ENCODE measurements around the gene ZBTB42.
"Not testable (repeated sequence)": the region's sequence is repeated elsewhere in the genome, so short reads cannot be mapped to it uniquely, and the experiment has no call there.

ZBTB42 gene

DNA sequence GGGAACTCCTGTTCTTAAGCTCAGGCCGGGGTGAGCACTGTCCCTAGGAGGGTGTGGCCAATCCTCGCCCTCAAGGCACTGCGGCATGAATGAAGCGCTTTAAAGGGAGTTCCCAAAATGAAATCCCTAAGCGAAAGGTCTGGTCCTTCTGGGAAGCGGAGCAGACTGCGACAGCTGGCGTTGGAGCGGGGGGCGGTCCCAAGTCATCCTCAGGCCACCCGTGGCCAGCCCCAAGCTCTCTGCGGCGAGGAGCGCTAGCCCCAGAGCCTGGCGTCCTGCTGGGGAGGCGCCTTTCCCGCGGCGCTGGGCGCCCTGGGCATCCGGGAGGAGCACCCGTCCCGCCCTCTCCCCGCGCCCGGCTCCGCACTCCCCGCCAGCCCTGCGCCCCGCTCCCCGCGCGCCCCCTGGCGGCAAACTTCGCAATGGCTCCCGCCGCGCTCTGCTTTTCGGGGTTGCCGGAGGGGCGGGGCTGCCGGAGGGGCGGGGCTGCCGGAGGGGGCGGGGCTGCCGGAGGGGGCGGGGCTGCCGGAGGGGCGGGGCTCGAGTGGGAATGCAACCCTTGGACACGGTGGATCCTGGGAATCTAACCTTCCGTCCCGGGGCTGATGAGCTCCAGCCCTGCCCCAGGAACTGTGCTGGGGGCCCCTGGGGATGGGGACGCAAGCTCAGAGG, 25.4 kb downstream of the ZBTB42 start:
- peak; percentile 84 for FAIRE-seq

GRCh38 chr14:104826861-104827176, 25.9 kb downstream of the ZBTB42 start:
- DNase-seq (ENCODE audit: insufficient read length, low spot score) (peak; percentile 44), FAIRE-seq (no peak)

More for the DNA sequence above, 25.4 kb downstream of the ZBTB42 start:
- peak; percentile 93 for DNase-seq (ENCODE audit: insufficient read length, low spot score)

DNA sequence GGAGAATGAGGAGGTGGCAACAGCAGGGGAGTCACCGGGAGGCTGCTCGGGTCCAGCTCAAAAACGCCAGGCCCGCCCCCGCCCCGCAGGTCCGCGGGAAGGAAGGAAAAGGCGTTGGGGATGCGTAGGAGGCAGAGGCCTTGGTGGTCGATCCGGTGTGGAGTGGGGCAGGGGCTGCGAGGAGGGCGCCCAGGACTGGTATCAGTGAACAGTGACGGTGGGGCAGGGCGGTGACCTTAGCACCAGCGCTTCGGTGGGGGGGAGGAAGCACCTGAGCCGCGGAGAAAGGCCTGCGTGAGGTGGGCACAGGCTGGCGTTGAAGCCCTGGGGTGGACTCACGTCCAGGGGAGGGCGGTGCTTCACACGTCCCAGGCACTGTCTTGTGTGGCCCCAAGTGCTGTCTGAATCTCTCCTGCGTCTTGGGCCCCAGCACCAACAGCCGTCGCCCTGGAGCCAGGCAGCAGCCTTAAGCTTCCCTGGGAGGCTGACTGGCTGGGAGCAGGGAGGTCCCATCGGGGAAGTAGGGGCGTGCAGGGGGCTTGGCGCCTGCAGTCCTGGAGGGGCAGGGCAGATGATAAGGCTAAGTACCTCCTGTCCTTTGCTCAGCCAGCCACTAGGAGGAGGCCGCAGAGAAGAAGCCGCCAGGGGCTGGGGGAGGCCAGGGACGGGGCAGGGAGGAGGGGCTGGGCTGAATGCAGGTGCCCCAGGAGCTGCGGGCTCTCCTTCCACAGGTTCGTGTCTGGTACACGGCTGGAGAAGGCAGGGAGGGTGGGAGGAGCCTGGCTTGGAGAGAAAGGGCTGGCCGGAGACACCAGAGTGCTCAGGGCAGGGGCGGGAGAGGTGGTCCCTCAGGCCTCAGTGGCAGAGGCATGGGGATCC, 26.5 kb downstream of the ZBTB42 start:
- FAIRE-seq (peak; percentile 51), DNase-seq (ENCODE audit: insufficient read length, low spot score) (peak; percentile 72)

- DNase-seq (ENCODE audit: insufficient read length, low spot score) = no peak
- FAIRE-seq = no peak
Observed at GRCh38 chr14:104830781-104831180, 29.9 kb downstream of the ZBTB42 start.

- FAIRE-seq; DNase-seq (ENCODE audit: insufficient read length, low spot score): not testable (repeated sequence)
Observed at GRCh38 chr14:104836171-104836935, 35.5 kb downstream of the ZBTB42 start.

GRCh38 chr14:104841730-104842129, 40.8 kb downstream of the ZBTB42 start:
- FAIRE-seq (no peak), DNase-seq (ENCODE audit: insufficient read length, low spot score) (no peak)

- no peak for FAIRE-seq
- no peak for DNase-seq (ENCODE audit: insufficient read length, low spot score)
Observed at GRCh38 chr14:104843006-104843405, 42.1 kb downstream of the ZBTB42 start.

GRCh38 chr14:104843442-104844305, 42.8 kb downstream of the ZBTB42 start:
- DNase-seq (ENCODE audit: insufficient read length, low spot score) (no peak), FAIRE-seq (no peak)

DNA sequence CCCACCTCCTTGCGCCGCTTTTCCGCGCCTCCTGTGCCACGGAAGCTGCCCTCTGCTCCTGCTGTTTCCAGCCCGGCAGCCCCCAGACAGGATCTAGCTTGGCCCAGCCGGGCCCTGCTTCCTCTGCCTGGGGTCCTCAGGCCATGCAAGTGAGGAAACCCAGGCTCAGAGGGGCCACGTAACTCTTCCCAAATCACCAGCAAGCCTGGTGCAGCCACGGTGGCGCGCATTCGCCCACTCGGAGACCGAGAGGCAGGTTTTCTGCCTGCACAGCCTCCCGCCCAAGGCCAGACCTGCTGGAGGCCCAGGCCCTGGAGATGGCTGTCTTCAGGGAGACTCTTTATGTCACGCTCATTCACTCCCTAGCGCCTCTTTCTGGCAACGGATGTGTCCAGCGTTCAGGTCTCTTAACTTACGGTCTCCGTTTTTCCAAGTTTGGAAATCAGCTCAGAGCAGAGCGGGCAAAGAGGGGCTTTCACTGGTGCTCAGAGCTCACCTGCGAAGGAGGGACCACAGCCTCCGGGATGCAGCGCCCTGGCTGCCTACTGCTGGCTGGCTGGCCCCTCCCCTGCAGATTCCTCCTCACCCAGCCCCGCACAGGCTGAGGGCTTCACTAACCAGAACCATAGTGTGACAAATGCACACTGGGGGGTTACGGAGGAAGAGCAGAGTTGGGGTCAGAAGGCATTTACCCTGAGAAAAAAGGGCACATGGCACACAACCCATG, 43.6 kb downstream of the ZBTB42 start:
- FAIRE-seq (no peak), DNase-seq (ENCODE audit: insufficient read length, low spot score) (no peak)

GRCh38 chr14:104845033-104845666, 44.2 kb downstream of the ZBTB42 start:
- FAIRE-seq = no peak
- DNase-seq (ENCODE audit: insufficient read length, low spot score) = no peak

DNA sequence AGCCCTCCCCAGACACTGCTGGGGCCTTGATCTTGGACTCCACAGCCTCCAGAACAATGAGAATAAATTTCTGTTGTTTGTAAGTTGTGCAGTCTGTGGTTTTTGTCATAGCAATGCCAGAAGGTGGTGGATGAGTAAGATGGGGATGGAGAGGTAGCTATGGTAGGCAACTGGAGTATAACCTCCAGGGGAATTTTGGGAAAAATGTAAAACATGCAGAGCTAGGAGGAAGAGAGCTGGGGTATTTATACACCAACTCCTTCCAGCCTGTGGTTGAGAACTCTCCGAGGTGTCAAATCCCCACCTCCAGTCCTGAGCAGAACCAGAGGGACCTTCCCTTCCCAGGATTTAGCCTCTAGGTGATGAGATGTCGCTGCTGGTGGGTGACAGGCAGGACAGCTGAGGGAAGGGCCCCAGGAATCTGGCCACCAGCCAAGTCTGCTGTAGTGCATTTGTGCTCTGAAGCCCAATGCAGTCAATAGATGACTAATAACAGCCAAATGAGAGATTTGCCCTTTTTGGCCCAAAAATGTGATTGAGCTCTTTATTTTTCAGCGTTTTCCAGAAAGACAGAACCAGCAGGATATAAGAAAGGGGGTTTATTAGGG, 45.0 kb downstream of the ZBTB42 start:
- DNase-seq (ENCODE audit: insufficient read length, low spot score) = no peak

GRCh38 chr14:104852280-104852663, 51.4 kb downstream of the ZBTB42 start:
- DNase-seq (ENCODE audit: insufficient read length, low spot score) = no peak
- FAIRE-seq = no peak

More for the DNA sequence above, 45.0 kb downstream of the ZBTB42 start:
- no peak for FAIRE-seq

All from HTR-8/SVneo (cell line).